ENCODE results near the gene ATP6V0B. TPM values are rescaled to one million over a fixed set of nuclear protein-coding genes. Genes with fewer than 3 reads are reported as not detected.

ATP6V0B gene
- total and polyA plus RNA-seq, 2 donors = 44.4 to 120 TPM

GRCh38 chr1:44002165-44002564 is 27.4 kb downstream of the ATP6V0B start:
- Histone ChIP-seq H3K36me3 (ENCODE audit: insufficient read depth) (no peaks in the 10 kb centered on the region), H3K27ac (ENCODE audit: low read depth) (no peak overlapping the region), H3K4me3 (ENCODE audit: low read depth, low read length) (no peak overlapping the region), H3K4me1 (ENCODE audit: insufficient read depth) (no peaks in the 10 kb centered on the region)
- DNase-seq (ENCODE audit: extremely low spot score) = no peak
- WGBS = 89% methylated on average over 8 of the region's 8 CpGs

GRCh38 chr1:44002606-44003157 is 27.9 kb downstream of the ATP6V0B start:
- H3K27ac ChIP-seq (ENCODE audit: low read depth) = no peak overlapping the region
- H3K4me1 ChIP-seq (ENCODE audit: insufficient read depth) = no peaks in the 10 kb centered on the region
- WGBS = 84% methylated on average over 14 of the region's 14 CpGs
- no peak overlapping the region for H3K4me3 ChIP-seq (ENCODE audit: low read depth, low read length)
- no peaks in the 10 kb centered on the region for H3K36me3 ChIP-seq (ENCODE audit: insufficient read depth)
- no peak for DNase-seq (ENCODE audit: extremely low spot score)

- H3K4me1 ChIP-seq (ENCODE audit: insufficient read depth) = no peaks in the 10 kb centered on the region
- WGBS = 95% methylated on average over 12 of the region's 12 CpGs
- H3K4me3 ChIP-seq (ENCODE audit: low read depth, low read length) = no peak overlapping the region
- H3K27ac ChIP-seq (ENCODE audit: low read depth) = no peak overlapping the region
- DNase-seq (ENCODE audit: extremely low spot score) = no peak
- H3K36me3 ChIP-seq (ENCODE audit: insufficient read depth) = no peaks in the 10 kb centered on the region
Observed at GRCh38 chr1:44008259-44008658, 33.5 kb downstream of the ATP6V0B start.

- H3K27ac ChIP-seq (ENCODE audit: low read depth) = no peak overlapping the region
- no peak for DNase-seq (ENCODE audit: extremely low spot score)
- WGBS = 80% methylated on average over 11 of the region's 11 CpGs
- no peak overlapping the region for H3K4me3 ChIP-seq (ENCODE audit: low read depth, low read length)
- H3K4me1 ChIP-seq (ENCODE audit: insufficient read depth) = no peaks in the 10 kb centered on the region
- no peaks in the 10 kb centered on the region for H3K36me3 ChIP-seq (ENCODE audit: insufficient read depth)
Observed at GRCh38 chr1:44010935-44011471, 36.2 kb downstream of the ATP6V0B start.

- Histone ChIP-seq H3K4me1 (ENCODE audit: insufficient read depth) (no peaks in the 10 kb centered on the region), H3K36me3 (ENCODE audit: insufficient read depth) (no peaks in the 10 kb centered on the region), H3K4me3 (ENCODE audit: low read depth, low read length) (no peak overlapping the region), H3K27ac (ENCODE audit: low read depth) (no peak overlapping the region)
- DNase-seq (ENCODE audit: extremely low spot score) = no peak
- WGBS = 75% methylated on average over 2 of the region's 2 CpGs
Observed at GRCh38 chr1:44012404-44012803, 37.6 kb downstream of the ATP6V0B start.

- H3K36me3 ChIP-seq (ENCODE audit: insufficient read depth) = no peaks in the 10 kb centered on the region
- no peaks in the 10 kb centered on the region for H3K4me1 ChIP-seq (ENCODE audit: insufficient read depth)
- DNase-seq (ENCODE audit: extremely low spot score) = no peak
- no peak overlapping the region for H3K27ac ChIP-seq (ENCODE audit: low read depth)
- H3K4me3 ChIP-seq (ENCODE audit: low read depth, low read length) = no peak overlapping the region
- WGBS = 74% methylated on average over 13 of the region's 13 CpGs
Observed at GRCh38 chr1:44012941-44013609, 38.3 kb downstream of the ATP6V0B start.

- Histone ChIP-seq H3K36me3 (ENCODE audit: insufficient read depth) (no peaks in the 10 kb centered on the region), H3K27ac (ENCODE audit: low read depth) (no peak overlapping the region), H3K4me3 (ENCODE audit: low read depth, low read length) (no peak overlapping the region), H3K4me1 (ENCODE audit: insufficient read depth) (no peaks in the 10 kb centered on the region)
- WGBS = 71% methylated on average over 5 of the region's 5 CpGs
- no peak for DNase-seq (ENCODE audit: extremely low spot score)
Observed at GRCh38 chr1:44013949-44014348, 39.2 kb downstream of the ATP6V0B start.

- Histone ChIP-seq H3K36me3 (ENCODE audit: insufficient read depth) (no peaks in the 10 kb centered on the region), H3K27ac (ENCODE audit: low read depth) (no peak overlapping the region), H3K4me3 (ENCODE audit: low read depth, low read length) (no peak overlapping the region), H3K4me1 (ENCODE audit: insufficient read depth) (no peaks in the 10 kb centered on the region)
- 75% methylated on average over 8 of the region's 8 CpGs for WGBS
- no peak for DNase-seq (ENCODE audit: extremely low spot score)
Observed at GRCh38 chr1:44014365-44015104, 39.8 kb downstream of the ATP6V0B start.

GRCh38 chr1:44015206-44015605 is 40.4 kb downstream of the ATP6V0B start:
- Histone ChIP-seq H3K27ac (ENCODE audit: low read depth) (no peak overlapping the region), H3K4me3 (ENCODE audit: low read depth, low read length) (no peak overlapping the region), H3K36me3 (ENCODE audit: insufficient read depth) (no peaks in the 10 kb centered on the region), H3K4me1 (ENCODE audit: insufficient read depth) (no peaks in the 10 kb centered on the region)
- no peak for DNase-seq (ENCODE audit: extremely low spot score)
- WGBS = 56% methylated on average over 3 of the region's 3 CpGs

- no peak for DNase-seq (ENCODE audit: extremely low spot score)
- no peak overlapping the region for H3K4me3 ChIP-seq (ENCODE audit: low read depth, low read length)
- 89% methylated on average over 20 of the region's 20 CpGs for WGBS
- H3K4me1 ChIP-seq (ENCODE audit: insufficient read depth) = no peaks in the 10 kb centered on the region
- H3K27ac ChIP-seq (ENCODE audit: low read depth) = no peak overlapping the region
- no peaks in the 10 kb centered on the region for H3K36me3 ChIP-seq (ENCODE audit: insufficient read depth)
Observed at GRCh38 chr1:44016041-44016889, 41.5 kb downstream of the ATP6V0B start.

GRCh38 chr1:44016890-44017400 is 42.2 kb downstream of the ATP6V0B start:
- Histone ChIP-seq H3K4me3 (ENCODE audit: low read depth, low read length) (no peak overlapping the region), H3K27ac (ENCODE audit: low read depth) (no peak overlapping the region), H3K36me3 (ENCODE audit: insufficient read depth) (no peaks in the 10 kb centered on the region), H3K4me1 (ENCODE audit: insufficient read depth) (no peaks in the 10 kb centered on the region)
- 87% methylated on average over 20 of the region's 20 CpGs for WGBS
- DNase-seq (ENCODE audit: extremely low spot score) = no peak

- H3K27ac ChIP-seq (ENCODE audit: low read depth) = no peak overlapping the region
- H3K4me3 ChIP-seq (ENCODE audit: low read depth, low read length) = no peak overlapping the region
- DNase-seq (ENCODE audit: extremely low spot score) = no peak
- H3K4me1 ChIP-seq (ENCODE audit: insufficient read depth) = no peaks in the 10 kb centered on the region
- no peaks in the 10 kb centered on the region for H3K36me3 ChIP-seq (ENCODE audit: insufficient read depth)
- WGBS = 86% methylated on average over 13 of the region's 13 CpGs
Observed at GRCh38 chr1:44019466-44019948, 44.7 kb downstream of the ATP6V0B start.

GRCh38 chr1:44020464-44020863 is 45.7 kb downstream of the ATP6V0B start:
- H3K4me1 ChIP-seq (ENCODE audit: insufficient read depth) = no peaks in the 10 kb centered on the region
- no peak overlapping the region for H3K4me3 ChIP-seq (ENCODE audit: low read depth, low read length)
- H3K27ac ChIP-seq (ENCODE audit: low read depth) = no peak overlapping the region
- DNase-seq (ENCODE audit: extremely low spot score) = no peak
- no peaks in the 10 kb centered on the region for H3K36me3 ChIP-seq (ENCODE audit: insufficient read depth)
- WGBS = 90% methylated on average over 6 of the region's 6 CpGs
